Mesenchymal stem cell (in vitro differentiated cells and primary cell): Measurements from ENCODE around the gene TAF3.

Experiments used
- DNase-seq: peaks from one replicate; pipeline ENCODE4 v3.0.0-alpha.2; 2013
- H2AFZ ChIP-seq: one replicate; pipeline ENCODE4 v1.6.1; 2013; ENCODE audit warnings: low read depth, mild to moderate bottlenecking, control low read depth, inconsistent platforms, low read length, moderate library complexity
- H2AK5ac ChIP-seq: 2 replicates; pipeline ENCODE4 v1.6.1; 2013; ENCODE audit warnings: low read length, moderate library complexity, mild to moderate bottlenecking, inconsistent platforms; ENCODE audit not compliant: severe bottlenecking
- H2BK120ac ChIP-seq: one replicate; pipeline ENCODE4 v1.6.1; 2013; ENCODE audit warnings: low read depth, mild to moderate bottlenecking, inconsistent platforms, low read length, moderate library complexity
- H2BK12ac ChIP-seq, 2 experiments: one replicate each; pipeline ENCODE4 v1.6.1; 2013; ENCODE audit warnings: inconsistent platforms in 2 of 2, low read length in 2 of 2, mild to moderate bottlenecking in 2 of 2, moderate library complexity in 2 of 2, control low read depth in 1 of 2
- H2BK15ac ChIP-seq: one replicate; pipeline ENCODE4 v1.6.1; 2013; ENCODE audit warnings: mild to moderate bottlenecking, low read depth, inconsistent platforms; ENCODE audit not compliant: poor library complexity, severe bottlenecking
- H2BK5ac ChIP-seq: 2 replicates; pipeline ENCODE4 v1.6.1; 2013; ENCODE audit warnings: low read depth, mild to moderate bottlenecking, low read length, control low read depth, inconsistent platforms; ENCODE audit not compliant: poor library complexity, severe bottlenecking
- H3K14ac ChIP-seq, 2 experiments: one replicate each; pipeline ENCODE4 v1.6.1; 2013; ENCODE audit warnings: inconsistent platforms in 2 of 2, low read length in 2 of 2, control low read depth in 1 of 2, mild to moderate bottlenecking in 1 of 2, moderate library complexity in 1 of 2
- H3K18ac ChIP-seq, 2 experiments: one replicate each; pipeline ENCODE4 v1.6.1; 2013; ENCODE audit warnings: inconsistent platforms in 2 of 2, low read length in 2 of 2, control low read depth in 1 of 2, low read depth in 1 of 2, mild to moderate bottlenecking in 1 of 2
- H3K23ac ChIP-seq, 2 experiments: one replicate each; pipeline ENCODE4 v1.6.1; 2013; ENCODE audit warnings: inconsistent platforms in 2 of 2, low read length in 2 of 2, mild to moderate bottlenecking in 2 of 2, moderate library complexity in 2 of 2, control low read depth in 1 of 2
- H3K27ac ChIP-seq: 2 replicates; pipeline ENCODE4 v1.5.1; 2013; ENCODE audit warnings: mild to moderate bottlenecking, moderate library complexity, low read length, control low read depth, inconsistent platforms; ENCODE audit not compliant: poor library complexity, severe bottlenecking
- H3K27me3 ChIP-seq, 2 experiments: 2 replicates each; pipeline versions ENCODE4 v1.6.1 to v1.7.0; 2013; ENCODE audit warnings: low read length in 2 of 2, mild to moderate bottlenecking in 2 of 2, moderate library complexity in 2 of 2, control low read depth in 1 of 2, inconsistent platforms in 1 of 2; ENCODE audit not compliant: control insufficient read depth in 1 of 2, insufficient read depth in 1 of 2
- H3K36me3 ChIP-seq, 2 experiments: 2 replicates each; pipeline versions ENCODE4 v1.6.1 to v1.7.0; 2013; ENCODE audit warnings: low read length in 2 of 2, control low read depth in 1 of 2, inconsistent platforms in 1 of 2, low read depth in 1 of 2, mild to moderate bottlenecking in 1 of 2; ENCODE audit not compliant: insufficient read depth in 2 of 2, control insufficient read depth in 1 of 2
- H3K4ac ChIP-seq, 2 experiments: one replicate each; pipeline ENCODE4 v1.6.1; 2013; ENCODE audit warnings: inconsistent platforms in 2 of 2, low read length in 2 of 2, mild to moderate bottlenecking in 2 of 2, moderate library complexity in 2 of 2, control low read depth in 1 of 2, low read depth in 1 of 2
- H3K4me1 ChIP-seq: 2 replicates; pipeline ENCODE4 v1.6.1; 2013; ENCODE audit warnings: low read depth, low read length, control low read depth; ENCODE audit not compliant: control insufficient read depth, insufficient read depth
- H3K4me2 ChIP-seq: 2 replicates; pipeline ENCODE4 v1.6.1; 2013; ENCODE audit warnings: low read length, mild to moderate bottlenecking, inconsistent platforms; ENCODE audit not compliant: poor library complexity, severe bottlenecking
- H3K4me3 ChIP-seq, 2 experiments: 2 replicates each; pipeline versions ENCODE4 v1.5.1 to v1.7.0; 2013; ENCODE audit warnings: low read length in 2 of 2, mild to moderate bottlenecking in 2 of 2, control low read depth in 1 of 2, low read depth in 1 of 2; ENCODE audit not compliant: insufficient read depth in 1 of 2
- H3K79me1 ChIP-seq: replicated peaks from 2 replicates; pipeline ENCODE4 v1.6.1; 2013; ENCODE audit warnings: mild to moderate bottlenecking, control low read depth, low read length, inconsistent platforms; ENCODE audit not compliant: poor library complexity, severe bottlenecking
- H3K9ac ChIP-seq: 2 replicates; pipeline ENCODE4 v1.7.0; 2013; ENCODE audit warnings: mild to moderate bottlenecking, low read length, moderate library complexity
- H3K9me3 ChIP-seq: 2 replicates; pipeline ENCODE4 v1.7.0; 2013; ENCODE audit warnings: mild to moderate bottlenecking, low read length; ENCODE audit not compliant: control insufficient read depth
- H4K8ac ChIP-seq: one replicate; pipeline ENCODE4 v1.6.1; 2013; ENCODE audit warnings: inconsistent platforms, mild to moderate bottlenecking, low read length, moderate library complexity
- H4K91ac ChIP-seq: one replicate; pipeline ENCODE4 v1.6.1; 2013; ENCODE audit warnings: mild to moderate bottlenecking, low read length, inconsistent platforms
- WGBS: methylation state at CpG from one replicate; pipeline ENCODE4 v1.1.7; 2013; ENCODE audit warnings: mixed read lengths; 5-methylcytosine and 5-hydroxymethylcytosine counted together

TAF3 gene

GRCh38 chr10:8032558-8032957 lies 214.3 kb downstream of the TAF3 start:
- H4K8ac ChIP-seq, result no peak overlapping the region
- peaks cover 22% of the 10 kb centered on the region for H3K4me1 ChIP-seq
- H3K4me3 ChIP-seq, result no peak overlapping the region
- DNase-seq, result no peak
- no peak overlapping the region for H2BK15ac ChIP-seq
- 91% methylated on average over 7 of the region's 7 CpGs for WGBS
- peaks cover 63 to 71% of the 10 kb centered on the region in 2 experiments for H3K27me3 ChIP-seq
- no peak overlapping the region for H2BK120ac ChIP-seq
- no peak overlapping the region for H3K23ac ChIP-seq
- H2AK5ac ChIP-seq, result no peak overlapping the region
- no peak overlapping the region for H2BK5ac ChIP-seq
- H3K79me1 ChIP-seq, result no peaks in the 10 kb centered on the region
- no peak overlapping the region for H3K18ac ChIP-seq
- H3K4me2 ChIP-seq, result no peak overlapping the region
- no peak overlapping the region for H3K9ac ChIP-seq
- H3K14ac ChIP-seq, result no peak overlapping the region
- H3K27ac ChIP-seq, result no peak overlapping the region
- no peak overlapping the region for H3K4ac ChIP-seq
- H2AFZ ChIP-seq, result no peak overlapping the region
- H2BK12ac ChIP-seq, result no peak overlapping the region
- H3K36me3 ChIP-seq, result peaks cover 0 to 2% of the 10 kb centered on the region in 2 experiments
- no peak overlapping the region for H4K91ac ChIP-seq
- peaks cover 2% of the 10 kb centered on the region for H3K9me3 ChIP-seq

- H3K9me3 ChIP-seq, result peaks cover 2% of the 10 kb centered on the region
- no peak overlapping the region for H2BK5ac ChIP-seq
- H2BK15ac ChIP-seq, result no peak overlapping the region
- H4K91ac ChIP-seq, result no peak overlapping the region
- H4K8ac ChIP-seq, result no peak overlapping the region
- peak overlapping the region; percentile 49 for H3K4me2 ChIP-seq
- H3K36me3 ChIP-seq, result peaks cover 0 to 2% of the 10 kb centered on the region in 2 experiments
- H2AK5ac ChIP-seq, result no peak overlapping the region
- no peak overlapping the region for H2AFZ ChIP-seq
- no peak overlapping the region for H3K9ac ChIP-seq
- H3K79me1 ChIP-seq, result no peaks in the 10 kb centered on the region
- DNase-seq, result no peak
- H3K27ac ChIP-seq, result no peak overlapping the region
- H3K4me3 ChIP-seq, result no peak overlapping the region
- H3K23ac ChIP-seq, result no peak overlapping the region
- H2BK12ac ChIP-seq, result no peak overlapping the region
- peaks cover 22% of the 10 kb centered on the region for H3K4me1 ChIP-seq
- no peak overlapping the region for H2BK120ac ChIP-seq
- H3K18ac ChIP-seq, result no peak overlapping the region
- no peak overlapping the region for H3K4ac ChIP-seq
- H3K27me3 ChIP-seq, result peaks cover 76 to 85% of the 10 kb centered on the region in 2 experiments
- 4% methylated on average over 40 of the region's 45 CpGs for WGBS
- no peak overlapping the region for H3K14ac ChIP-seq
These were observed 215.6 kb downstream of the TAF3 start for GRCh38 chr10:8033812-8034465.

- no peak overlapping the region for H2BK120ac ChIP-seq
- no peak overlapping the region for H2BK5ac ChIP-seq
- H3K79me1 ChIP-seq, result no peaks in the 10 kb centered on the region
- no peak overlapping the region for H4K91ac ChIP-seq
- H3K14ac ChIP-seq, result no peak overlapping the region
- H3K9ac ChIP-seq, result no peak overlapping the region
- no peak overlapping the region for H2AK5ac ChIP-seq
- no peak overlapping the region for H3K4me3 ChIP-seq
- no peak overlapping the region for H2BK15ac ChIP-seq
- H3K9me3 ChIP-seq, result peaks cover 2% of the 10 kb centered on the region
- H3K36me3 ChIP-seq, result peaks cover 0 to 2% of the 10 kb centered on the region in 2 experiments
- no peak overlapping the region for H3K27ac ChIP-seq
- H3K18ac ChIP-seq, result no peak overlapping the region
- H4K8ac ChIP-seq, result no peak overlapping the region
- H3K27me3 ChIP-seq, result peaks cover 82 to 91% of the 10 kb centered on the region in 2 experiments
- no peak overlapping the region for H2AFZ ChIP-seq
- H3K4me1 ChIP-seq, result peaks cover 22% of the 10 kb centered on the region
- H3K4ac ChIP-seq, result no peak overlapping the region
- DNase-seq, result no peak
- 3% methylated on average over 25 of the region's 37 CpGs for WGBS
- H2BK12ac ChIP-seq, result no peak overlapping the region
- no peak overlapping the region for H3K23ac ChIP-seq
- H3K4me2 ChIP-seq, result peak overlapping the region; percentile 49
These were observed 216.2 kb downstream of the TAF3 start for GRCh38 chr10:8034466-8035005.

- H2BK15ac ChIP-seq, result peak overlapping the region; percentile 37
- H2AK5ac ChIP-seq, result no peak overlapping the region
- H3K27me3 ChIP-seq, result peaks cover 88 to 97% of the 10 kb centered on the region in 2 experiments
- H3K9me3 ChIP-seq, result peaks cover 2% of the 10 kb centered on the region
- H3K4me2 ChIP-seq, result no peak overlapping the region
- H3K4ac ChIP-seq, result no peak overlapping the region
- H3K27ac ChIP-seq, result no peak overlapping the region
- no peak overlapping the region for H3K4me3 ChIP-seq
- no peak overlapping the region for H3K23ac ChIP-seq
- WGBS, result 13% methylated on average over 26 of the region's 32 CpGs
- no peaks in the 10 kb centered on the region for H3K79me1 ChIP-seq
- no peak overlapping the region for H3K9ac ChIP-seq
- H2BK120ac ChIP-seq, result no peak overlapping the region
- no peak for DNase-seq
- peaks cover 22% of the 10 kb centered on the region for H3K4me1 ChIP-seq
- H2BK5ac ChIP-seq, result no peak overlapping the region
- peaks cover 0 to 2% of the 10 kb centered on the region in 2 experiments for H3K36me3 ChIP-seq
- no peak overlapping the region for H3K14ac ChIP-seq
- H2AFZ ChIP-seq, result no peak overlapping the region
- H4K8ac ChIP-seq, result no peak overlapping the region
- no peak overlapping the region for H3K18ac ChIP-seq
- no peak overlapping the region for H2BK12ac ChIP-seq
- H4K91ac ChIP-seq, result no peak overlapping the region
These were observed 216.8 kb downstream of the TAF3 start for GRCh38 chr10:8035006-8035640.
